Islet precursor cell (in vitro differentiated cells): ENCODE measurements around the gene EFNA4.

Experiments used
- DNase-seq: peaks from one replicate; pipeline ENCODE4 v3.0.0-alpha.2; 2018

Gene EFNA4

GRCh38 chr1:155034318-155035208 is 29.0 kb upstream of the EFNA4 start:
- DNase-seq = no peak

- no peak for DNase-seq
These were observed 27.6 kb upstream of the EFNA4 start for GRCh38 chr1:155035936-155036335.

- no peak for DNase-seq
These were observed 26.5 kb upstream of the EFNA4 start for GRCh38 chr1:155037043-155037442.

- DNase-seq = no peak
These were observed 25.6 kb upstream of the EFNA4 start for GRCh38 chr1:155037851-155038441.

- no peak for DNase-seq
These were observed 24.8 kb upstream of the EFNA4 start for GRCh38 chr1:155038602-155039307.

GRCh38 chr1:155039308-155039669 is 24.3 kb upstream of the EFNA4 start:
- DNase-seq = no peak

- no peak for DNase-seq
These were observed 23.0 kb upstream of the EFNA4 start for GRCh38 chr1:155040358-155041093.

GRCh38 chr1:155042789-155043188 is 20.8 kb upstream of the EFNA4 start:
- DNase-seq = no peak

GRCh38 chr1:155043301-155043702 is 20.2 kb upstream of the EFNA4 start:
- no peak for DNase-seq

- no peak for DNase-seq
These were observed 19.7 kb upstream of the EFNA4 start for GRCh38 chr1:155043793-155044192.

GRCh38 chr1:155044365-155044764 is 19.2 kb upstream of the EFNA4 start:
- no peak for DNase-seq

GRCh38 chr1:155044812-155045657 is 18.5 kb upstream of the EFNA4 start:
- DNase-seq = peak; percentile 94

- no peak for DNase-seq
These were observed 14.8 kb upstream of the EFNA4 start for GRCh38 chr1:155048449-155049334.

GRCh38 chr1:155049651-155050559 is 13.6 kb upstream of the EFNA4 start:
- DNase-seq = no peak

- peak; percentile 94 for DNase-seq
These were observed 12.8 kb upstream of the EFNA4 start, which contains the start of gene ADAM15 for GRCh38 chr1:155050560-155051341. Gene ADAM15 (plus strand): TSS chr1:155051316. CDS start chr1:155051387, 71 bp downstream.

GRCh38 chr1:155051342-155051776 is 12.2 kb upstream of the EFNA4 start:
- DNase-seq = no peak

GRCh38 chr1:155051777-155052398 is 11.7 kb upstream of the EFNA4 start:
- no peak for DNase-seq
